Astrocyte (in vitro differentiated cells and primary cell): Measurements from ENCODE around the gene MAP7.

Experiments
- CTCF ChIP-seq: IDR thresholded peaks from 2 replicates; pipeline ENCODE4 v1.5.1; 2011; ENCODE audit warnings: low read depth, mild to moderate bottlenecking, inconsistent platforms, low read length, moderate library complexity; ENCODE audit not compliant: insufficient read depth
- EZH2 ChIP-seq: IDR thresholded peaks from 2 replicates; pipeline ENCODE4 v1.6.1; 2012; ENCODE audit warnings: mild to moderate bottlenecking, low read length, inconsistent platforms; ENCODE audit not compliant: insufficient read depth

GRCh38 chr6:136382676-136383252, 167.5 kb downstream of the MAP7 start:
- TF ChIP-seq CTCF (no peak), EZH2 (no peak)
